GM13977 (cell line): ENCODE data around the gene EPHA1.
"Not testable (repeated sequence)": the region's sequence is repeated elsewhere in the genome, so short reads cannot be mapped to it uniquely, and the experiment has no call there.

Source experiments
- DNase-seq: peaks from one replicate; pipeline ENCODE4 v3.0.0; 2012; ENCODE audit warnings: low spot score
- CTCF ChIP-seq: IDR thresholded peaks from 2 replicates; pipeline ENCODE4 v1.5.1; 2012; ENCODE audit warnings: mild to moderate bottlenecking, control low read depth; ENCODE audit not compliant: insufficient read depth; ENCODE audit errors: extremely low read depth, missing control alignments
- in situ Hi-C: fragments of 300-500 bp; cut with MboI; formaldehyde crosslinking; loops from one replicate; pipeline ENCODE4 v1.12.0; 2022; ENCODE audit warnings: low sequenced_read_pairs, low pct_unique_long_range_greater_than_20kb, mixed read lengths, inconsistent platforms; ENCODE audit not compliant: unreplicated experiment

The EPHA1 gene

DNA sequence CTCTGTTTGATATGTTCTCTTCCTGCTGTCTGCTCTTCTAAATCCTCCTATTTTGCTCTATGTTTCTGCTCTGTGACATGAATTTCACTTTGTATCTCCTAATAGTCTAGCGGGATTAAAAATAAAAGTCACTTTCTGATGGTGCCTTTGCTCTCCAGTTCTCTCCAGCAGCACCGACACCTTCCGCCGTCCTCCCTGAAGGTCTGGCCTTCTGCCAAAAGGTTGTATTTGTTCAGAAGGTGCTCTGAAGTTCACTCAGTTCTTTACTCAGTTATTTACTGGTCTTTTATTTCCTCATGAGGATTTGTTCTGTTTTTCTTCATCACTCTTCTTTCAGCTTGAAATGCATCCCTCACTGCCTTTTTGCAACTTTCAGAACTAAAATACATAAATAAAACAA, 11.2 kb upstream of the EPHA1 start:
- no peak for DNase-seq
- in situ Hi-C loops: loop anchor here (25.0 kb wide), 1 partner anchor 183 kb away; no protein-coding TSS in a partner anchor

DNA sequence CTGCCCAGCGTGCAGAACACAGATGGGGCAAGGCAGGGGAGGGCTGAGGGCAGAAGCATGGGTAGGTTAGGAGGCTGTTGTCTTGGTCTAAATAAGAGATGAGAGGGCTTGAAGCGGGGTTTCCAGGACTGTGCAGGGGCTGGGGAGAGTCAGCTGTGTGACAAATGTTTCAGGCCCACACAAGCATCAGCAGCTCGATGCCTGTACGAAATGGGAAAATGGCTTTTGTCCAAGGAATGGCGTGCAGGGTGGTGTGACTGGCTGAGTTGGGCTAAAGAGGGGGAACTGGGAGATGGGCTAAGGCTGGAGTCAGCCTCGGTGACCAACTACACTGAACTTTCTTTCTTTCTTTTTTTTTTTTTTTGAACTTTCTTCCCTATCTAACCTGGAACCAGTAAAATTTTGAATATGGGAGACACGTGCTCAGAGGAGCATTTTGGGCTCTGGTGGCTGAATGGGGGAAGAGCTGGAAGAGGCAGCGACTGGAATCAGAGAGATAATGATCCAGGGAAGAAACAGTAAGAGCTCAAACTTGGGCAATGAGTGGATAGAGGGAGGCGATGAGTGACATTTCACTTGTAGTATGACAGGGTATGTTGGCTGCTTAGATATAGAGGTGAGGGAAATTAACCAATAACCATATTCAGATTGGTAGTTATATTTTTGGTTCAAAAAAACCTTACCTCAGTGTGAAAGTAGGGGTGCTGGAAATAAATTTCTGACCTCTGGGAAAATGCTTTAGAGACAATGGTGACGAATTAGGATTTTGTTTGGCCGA, 10.2 kb upstream of the EPHA1 start:
- in situ Hi-C loops: loop anchor here (25.0 kb wide), 1 partner anchor 182 kb away; no protein-coding TSS in a partner anchor
- no peak for TF ChIP-seq CTCF
- no peak for DNase-seq

More for the DNA sequence above, 11.2 kb upstream of the EPHA1 start:
- no peak for TF ChIP-seq CTCF

- DNase-seq: no peak
- in situ Hi-C loops: loop anchor here (25.0 kb wide), 1 partner anchor 181 kb away; no protein-coding TSS in a partner anchor
- TF ChIP-seq CTCF: no peak
Observed at GRCh38 chr7:143417734-143418383, 9.2 kb upstream of the EPHA1 start.

DNA sequence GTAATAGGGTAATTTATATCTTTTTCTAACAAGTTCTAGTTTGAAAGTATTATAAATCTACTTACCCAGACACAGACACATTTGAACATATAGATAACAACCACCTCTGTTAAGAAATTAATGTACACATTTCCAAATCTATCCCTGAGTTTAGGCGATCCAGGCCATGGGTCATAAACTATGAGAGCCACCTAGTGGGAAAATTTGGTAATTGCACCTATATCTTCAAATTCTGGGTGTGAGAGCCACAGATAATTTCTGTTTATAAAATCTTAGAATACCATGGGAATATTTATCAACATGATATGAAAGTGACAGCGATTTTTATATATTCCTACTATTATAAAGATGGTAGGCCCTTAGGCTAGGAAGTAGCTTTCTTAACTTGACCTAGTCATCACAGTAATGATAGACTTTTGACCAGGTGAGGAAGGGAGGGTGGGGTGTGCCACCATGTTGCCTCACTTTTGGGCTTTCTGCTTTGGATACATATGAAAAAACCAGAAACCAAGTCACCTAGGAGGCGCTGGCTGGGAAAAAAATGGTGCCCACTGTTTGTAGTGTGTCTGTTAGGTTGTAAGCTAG, 8.0 kb upstream of the EPHA1 start:
- in situ Hi-C loops: loop anchor here (25.0 kb wide), 1 partner anchor 179 kb away; no protein-coding TSS in a partner anchor
- peak; percentile 80 for DNase-seq
- TF ChIP-seq CTCF: peak; percentile 63

DNA sequence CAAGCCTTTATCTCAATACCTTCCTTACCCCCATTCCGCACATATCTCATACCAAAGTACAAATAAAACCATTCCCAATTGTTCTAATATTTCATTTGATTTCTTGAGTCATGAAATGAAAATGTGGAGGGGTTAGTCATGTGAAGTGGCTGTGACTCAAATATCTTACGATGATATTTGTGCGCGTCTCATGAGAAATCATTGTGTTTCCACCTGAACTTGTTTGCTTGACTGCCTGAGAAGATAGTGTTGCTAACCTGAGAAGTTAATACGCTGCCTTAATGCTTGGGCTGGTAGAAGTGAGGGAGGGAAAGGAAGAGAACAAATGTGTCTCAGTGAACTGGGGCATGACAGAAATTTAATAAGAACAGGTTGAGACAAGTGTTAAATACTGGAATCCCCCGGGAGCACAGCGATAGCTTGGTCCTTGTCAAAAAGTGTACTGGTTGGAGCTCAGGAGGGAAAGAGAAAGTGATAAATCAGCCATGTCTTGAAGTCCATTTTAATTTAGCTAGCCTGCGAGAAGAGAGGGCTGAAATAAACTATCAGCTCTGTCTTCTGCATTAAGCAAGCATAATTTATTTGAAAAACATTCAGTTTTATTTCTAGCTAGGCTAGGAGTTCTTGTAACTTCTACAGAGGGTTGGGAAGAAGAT, 7.2 kb upstream of the EPHA1 start:
- in situ Hi-C loops: loop anchor here (25.0 kb wide), 1 partner anchor 179 kb away; no protein-coding TSS in a partner anchor
- DNase-seq: no peak
- no peak for TF ChIP-seq CTCF

DNA sequence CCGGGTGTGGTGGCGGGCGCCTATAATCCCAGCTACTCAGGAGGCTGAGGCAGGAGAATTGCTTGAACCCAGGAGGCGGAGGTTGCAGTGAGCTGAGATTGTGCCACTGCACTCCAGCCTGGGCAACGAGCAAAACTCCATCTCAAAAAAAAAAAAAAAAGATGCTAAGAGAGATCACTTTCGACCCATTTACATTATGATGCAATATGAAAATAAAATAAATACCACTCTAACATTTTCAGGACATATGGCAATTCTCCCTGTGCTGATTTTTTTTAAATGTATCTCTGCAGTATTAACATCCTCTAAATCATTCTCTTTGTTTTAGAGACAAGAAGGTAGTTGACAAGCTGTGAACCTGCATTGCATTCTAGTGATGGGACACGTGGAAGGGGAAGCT, 6.6 kb upstream of the EPHA1 start:
- not testable (repeated sequence) for DNase-seq
- in situ Hi-C loops: loop anchor here (25.0 kb wide), 1 partner anchor 178 kb away; no protein-coding TSS in a partner anchor
